AML-193 (cell line): ENCODE results near the gene LRP1.

Experiments
- DNase-seq, 2 experiments: peaks; one replicate each; lab custom pipeline; 2025; lab: John Stamatoyannopoulos, UW

Gene LRP1

DNA sequence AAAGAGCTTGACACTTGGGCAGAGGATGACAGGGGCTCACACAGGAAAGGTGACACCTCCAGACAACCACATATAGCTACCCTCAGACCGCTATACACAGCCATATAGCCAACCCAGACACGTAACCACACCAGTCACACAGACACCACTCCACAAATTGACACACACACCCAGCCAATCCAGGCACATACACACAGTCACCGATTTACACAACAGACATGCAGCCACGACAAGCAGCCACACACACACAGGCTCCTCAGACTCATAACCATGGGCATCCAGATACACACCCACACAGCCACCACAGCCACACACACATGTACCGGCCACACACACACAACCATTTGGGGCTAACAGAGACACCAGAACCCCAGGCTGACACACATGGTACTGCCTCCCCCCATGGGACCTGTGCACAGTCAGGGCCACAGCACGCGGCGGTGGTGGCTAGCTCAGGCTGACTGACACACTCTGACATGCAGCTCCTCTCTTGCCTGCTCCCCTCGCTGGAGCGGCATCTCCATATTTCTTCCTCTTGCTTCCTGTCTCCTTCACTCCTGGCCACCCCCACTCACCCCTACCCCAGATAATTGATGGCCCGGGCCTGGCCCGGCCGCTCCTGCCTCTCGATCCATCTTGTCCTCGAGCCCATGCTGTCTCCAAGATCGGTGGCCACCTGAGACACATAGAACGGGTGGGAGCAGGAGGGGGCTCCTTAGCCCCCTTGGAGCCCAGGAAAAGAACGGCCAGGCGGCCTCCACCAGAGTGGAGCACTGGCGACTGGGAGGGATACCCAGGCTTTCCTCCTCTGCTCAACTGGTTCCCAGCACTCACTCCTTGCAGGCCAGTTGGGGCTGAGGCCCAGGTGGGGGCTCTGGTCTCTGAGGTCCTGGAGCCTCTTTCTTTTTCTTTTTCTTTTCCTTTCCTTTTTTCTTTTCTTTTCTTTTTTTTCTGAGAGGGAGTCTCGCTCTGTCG lies 95.2 kb downstream of the LRP1 start:
- DNase-seq, result no peak

DNA sequence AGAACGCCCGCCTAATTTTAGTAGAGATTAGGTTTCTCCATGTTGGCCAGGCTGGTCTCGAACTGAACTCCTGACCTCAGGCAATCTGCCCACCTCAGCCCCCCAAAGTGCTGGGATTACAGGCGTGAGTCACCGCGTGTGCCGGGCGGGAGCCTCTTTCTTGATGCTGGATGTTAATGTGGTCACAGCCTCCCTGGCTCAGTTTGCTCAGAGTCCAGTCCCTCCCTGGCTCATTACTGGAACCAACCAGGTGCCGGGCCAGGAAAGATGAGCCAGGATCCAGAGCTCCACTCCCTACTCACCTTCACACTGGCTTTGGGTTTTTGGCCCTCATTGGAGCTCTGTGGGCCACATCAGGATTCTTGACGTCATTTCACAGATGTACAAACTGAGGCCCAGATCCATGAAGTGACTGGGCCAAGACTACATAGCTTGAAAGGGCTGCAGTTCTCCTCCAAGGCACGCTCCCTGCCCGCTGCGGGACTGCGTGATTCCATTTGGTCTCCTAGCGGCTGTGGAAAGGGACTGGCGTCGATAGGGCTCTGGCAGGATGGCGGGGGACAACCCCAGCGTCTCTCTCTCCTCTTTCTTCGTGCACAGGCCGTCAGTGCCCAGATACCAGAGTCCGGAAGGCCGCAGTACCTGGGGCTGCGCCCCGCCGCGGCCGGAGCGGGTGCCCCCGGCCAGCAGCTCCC lies 96.1 kb downstream of the LRP1 start:
- no peak for DNase-seq

DNA sequence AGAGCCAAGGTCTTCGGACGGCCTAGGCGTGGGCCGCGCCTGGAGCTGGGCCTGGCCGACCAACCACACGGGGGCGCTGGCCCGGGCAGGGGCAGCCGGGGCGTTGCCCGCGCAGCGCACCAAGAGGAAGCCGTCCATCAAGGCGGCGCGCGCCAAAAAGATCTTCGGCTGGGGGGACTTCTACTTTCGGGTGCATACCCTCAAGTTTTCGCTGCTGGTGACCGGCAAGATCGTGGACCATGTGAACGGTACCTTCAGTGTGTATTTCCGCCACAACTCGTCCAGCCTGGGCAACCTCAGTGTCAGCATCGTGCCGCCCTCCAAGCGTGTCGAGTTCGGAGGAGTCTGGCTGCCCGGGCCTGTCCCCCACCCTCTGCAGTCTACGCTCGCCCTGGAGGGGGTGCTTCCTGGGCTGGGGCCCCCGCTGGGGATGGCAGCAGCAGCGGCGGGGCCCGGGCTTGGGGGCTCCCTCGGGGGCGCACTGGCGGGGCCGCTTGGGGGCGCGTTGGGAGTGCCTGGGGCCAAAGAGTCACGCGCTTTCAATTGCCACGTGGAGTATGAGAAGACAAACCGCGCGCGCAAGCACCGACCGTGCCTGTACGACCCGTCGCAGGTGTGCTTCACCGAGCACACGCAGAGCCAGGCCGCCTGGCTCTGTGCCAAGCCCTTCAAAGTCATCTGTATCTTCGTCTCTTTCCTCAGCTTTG lies 96.8 kb downstream of the LRP1 start:
- no peak for DNase-seq

DNA sequence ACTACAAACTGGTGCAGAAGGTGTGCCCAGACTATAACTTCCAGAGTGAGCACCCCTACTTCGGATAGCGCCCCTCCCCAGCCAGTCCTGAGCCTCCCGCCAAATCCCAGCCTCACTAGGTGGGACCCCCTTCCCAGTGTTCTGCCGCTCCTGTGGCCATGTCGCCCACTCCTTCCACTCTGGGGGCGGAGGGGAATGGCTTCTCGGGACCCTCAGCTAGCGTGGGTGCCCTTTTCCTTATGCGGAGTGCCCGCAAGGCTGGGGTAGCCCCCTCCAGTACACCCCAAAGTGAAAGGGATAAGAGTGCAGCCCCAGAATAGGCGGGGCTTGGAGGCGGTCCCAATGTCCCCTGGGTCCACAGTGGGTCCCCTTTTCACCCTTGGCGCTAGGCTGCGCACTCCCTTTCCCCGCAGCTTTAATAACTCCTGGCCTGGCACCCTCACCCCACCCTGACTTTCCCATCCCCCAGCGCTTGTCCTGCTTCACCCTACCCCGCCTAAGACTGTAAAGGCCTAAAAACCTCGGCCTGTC lies 97.5 kb downstream of the LRP1 start:
- DNase-seq, result no peak

DNA sequence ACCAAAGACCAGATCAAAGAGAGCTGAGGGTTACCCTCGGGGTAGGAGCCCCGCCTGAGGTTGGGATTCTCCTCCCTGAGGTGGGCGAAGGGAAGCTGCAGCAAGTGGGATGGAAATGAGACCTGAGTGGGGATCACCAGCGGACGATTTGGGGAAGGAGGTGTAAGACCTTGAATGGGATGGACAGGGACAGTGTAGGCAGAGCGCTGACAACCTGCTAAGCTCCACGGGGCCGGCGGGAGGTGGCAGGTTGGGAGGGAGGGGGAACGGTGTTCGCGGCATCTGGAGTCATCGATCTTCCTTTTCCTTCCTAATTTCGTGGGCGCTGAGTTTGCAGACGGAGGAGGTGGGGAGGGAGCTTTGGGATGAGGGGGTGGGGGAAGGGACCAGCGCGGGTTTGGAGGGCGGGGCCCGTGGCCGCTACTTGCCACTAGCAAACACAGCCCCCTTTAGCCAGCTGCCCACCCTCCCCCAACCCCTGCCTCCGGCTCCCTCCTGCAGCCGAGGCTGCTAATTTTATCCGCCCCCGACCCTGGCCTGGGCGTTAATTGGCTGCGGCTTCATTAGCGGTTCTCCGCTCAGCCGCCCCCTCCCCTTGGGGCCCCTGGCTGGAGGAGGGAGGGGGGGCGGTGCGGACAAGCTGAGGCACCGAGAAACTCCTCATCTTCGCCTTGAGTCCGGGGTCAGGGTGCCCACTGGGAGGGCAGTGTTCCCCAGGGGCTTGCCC lies 98.5 kb downstream of the LRP1 start:
- no peak for DNase-seq

DNA sequence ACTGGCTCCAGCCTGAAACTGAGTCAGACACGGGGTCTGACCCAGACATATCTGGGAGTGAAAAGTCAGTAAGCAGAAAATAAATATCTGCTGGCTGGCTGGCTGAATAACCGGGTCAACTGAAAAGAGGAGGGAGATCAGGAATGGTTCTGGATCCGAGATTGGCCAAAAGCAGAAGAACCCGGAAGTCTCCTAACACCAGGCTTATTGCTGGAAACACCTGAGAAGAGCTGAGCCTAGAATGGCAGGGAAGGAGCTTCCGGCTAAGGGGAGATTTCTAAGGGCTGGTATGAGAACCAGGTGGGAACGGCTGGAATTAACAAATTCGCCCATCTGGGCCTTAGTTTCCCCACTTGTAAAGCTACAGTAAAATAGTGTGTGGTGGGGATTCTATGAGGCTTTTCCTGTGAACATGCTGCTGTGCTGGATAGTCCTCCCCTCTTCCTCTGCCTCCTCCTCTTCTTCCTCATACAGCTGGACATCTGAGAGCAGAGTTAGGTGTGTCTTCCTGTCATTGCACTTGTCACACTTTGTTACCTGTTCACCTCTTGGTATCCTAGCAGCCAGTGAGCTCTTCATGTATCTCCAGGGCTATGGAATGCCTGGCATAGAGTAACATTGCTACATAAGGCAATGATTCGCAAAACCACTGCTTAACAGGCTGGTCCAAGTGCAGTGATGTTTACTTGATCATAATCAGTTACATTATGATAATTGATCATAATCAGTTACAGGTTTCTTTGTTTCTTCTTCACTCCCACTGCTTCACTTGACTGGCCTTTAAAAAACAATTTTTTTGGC lies 99.2 kb downstream of the LRP1 start:
- no peak for DNase-seq

DNA sequence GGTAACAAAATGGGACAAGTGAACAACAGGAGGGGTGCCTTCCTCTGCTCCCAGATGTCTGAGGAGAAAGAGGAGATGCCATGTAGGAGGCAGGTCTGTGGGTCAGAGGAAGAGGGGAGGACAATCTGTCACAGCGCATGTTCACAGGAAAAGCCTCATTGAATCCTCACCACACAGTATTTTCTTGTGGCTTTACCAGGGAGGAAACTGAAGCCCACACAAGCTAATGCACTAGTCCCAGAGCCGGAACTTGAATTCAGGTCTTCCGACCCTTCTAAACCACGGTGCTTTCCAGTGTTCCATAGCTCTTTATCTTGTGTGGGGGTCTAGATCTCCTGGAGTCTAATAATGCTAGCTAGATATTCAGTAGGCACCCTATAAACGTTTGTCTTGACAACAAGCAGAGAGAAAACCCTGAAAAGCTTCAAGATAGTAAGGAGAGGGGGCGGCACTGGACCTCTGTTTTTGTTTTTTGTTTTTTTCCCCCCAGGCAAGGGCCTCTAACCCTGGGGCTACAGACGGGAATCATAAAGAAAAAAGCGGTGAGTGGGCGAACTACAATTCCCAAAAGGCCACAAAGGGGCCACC lies 100.9 kb downstream of the LRP1 start:
- DNase-seq, result peak; percentile 34 to 52

DNA sequence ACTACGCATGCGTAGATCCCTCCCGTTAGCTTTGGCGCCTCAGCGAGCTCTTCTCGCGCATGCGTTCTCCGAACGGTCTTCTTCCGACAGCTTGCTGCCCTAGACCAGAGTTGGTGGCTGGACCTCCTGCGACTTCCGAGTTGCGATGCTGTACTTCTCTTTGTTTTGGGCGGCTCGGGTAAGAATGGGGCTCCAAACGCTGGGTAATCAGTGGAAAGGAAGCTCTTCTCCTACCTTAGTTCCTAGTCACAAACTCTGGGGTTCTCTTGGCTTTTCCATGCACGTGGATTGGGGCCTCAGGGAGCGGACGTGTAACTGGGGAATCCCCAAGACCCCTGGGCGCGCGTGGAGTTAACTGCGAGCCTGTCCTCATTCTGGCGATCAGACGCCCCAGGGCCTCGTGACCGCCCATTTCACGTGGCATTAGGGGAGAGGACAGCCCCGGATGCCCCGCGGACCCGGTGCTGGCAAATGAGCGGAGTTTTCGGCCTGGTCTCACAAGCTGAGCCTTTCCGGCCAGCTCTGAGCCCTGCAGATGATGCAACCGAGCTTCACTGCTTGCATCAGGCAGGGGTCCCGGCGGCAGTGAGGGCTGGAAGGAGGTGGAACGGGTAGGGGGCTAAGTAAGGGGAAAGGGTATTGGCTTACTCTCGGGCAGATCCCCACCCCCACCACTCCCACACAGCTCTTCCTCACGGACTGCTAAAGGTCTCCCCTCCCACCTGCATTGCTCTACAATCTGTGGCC lies 101.5 kb downstream of the LRP1 start, which contains the start of gene SHMT2:
TSS of gene SHMT2 (plus strand) at position 78 of the 747 bp plus-strand sequence. CDS start at position 146, 68 bp downstream.
- peak; percentile 95 for DNase-seq

DNA sequence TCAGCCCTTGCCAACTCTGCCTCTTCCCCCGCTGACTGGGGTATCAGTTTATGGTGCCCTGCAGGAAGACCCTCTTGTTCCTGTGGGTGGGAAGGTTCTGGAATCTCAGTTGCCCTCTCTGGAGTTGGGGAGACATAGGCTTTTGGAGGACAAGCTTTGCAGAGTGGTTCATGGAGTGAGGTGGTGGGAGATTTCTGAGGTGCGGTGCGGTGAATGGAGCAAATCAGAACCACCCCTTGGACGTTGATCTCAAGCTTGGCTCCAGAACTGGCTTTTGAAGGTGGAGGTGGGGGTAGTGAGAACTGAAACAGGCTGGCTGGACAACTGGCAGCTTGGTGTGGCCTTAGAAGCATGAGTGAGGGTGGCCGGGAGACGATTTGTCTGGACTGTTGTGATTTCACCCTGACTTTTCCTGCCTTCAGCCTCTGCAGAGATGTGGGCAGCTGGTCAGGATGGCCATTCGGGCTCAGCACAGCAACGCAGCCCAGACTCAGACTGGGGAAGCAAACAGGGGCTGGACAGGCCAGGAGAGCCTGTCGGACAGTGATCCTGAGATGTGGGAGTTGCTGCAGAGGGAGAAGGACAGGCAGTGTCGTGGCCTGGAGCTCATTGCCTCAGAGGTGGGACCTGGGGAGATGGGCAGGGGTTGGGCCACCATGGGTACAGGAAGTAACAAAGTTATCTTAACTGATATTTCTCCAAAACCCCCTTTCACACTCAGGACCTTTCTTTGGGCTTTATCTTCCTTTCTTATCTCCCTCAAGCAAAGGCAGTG lies 102.3 kb downstream of the LRP1 start:
- no peak for DNase-seq

DNA sequence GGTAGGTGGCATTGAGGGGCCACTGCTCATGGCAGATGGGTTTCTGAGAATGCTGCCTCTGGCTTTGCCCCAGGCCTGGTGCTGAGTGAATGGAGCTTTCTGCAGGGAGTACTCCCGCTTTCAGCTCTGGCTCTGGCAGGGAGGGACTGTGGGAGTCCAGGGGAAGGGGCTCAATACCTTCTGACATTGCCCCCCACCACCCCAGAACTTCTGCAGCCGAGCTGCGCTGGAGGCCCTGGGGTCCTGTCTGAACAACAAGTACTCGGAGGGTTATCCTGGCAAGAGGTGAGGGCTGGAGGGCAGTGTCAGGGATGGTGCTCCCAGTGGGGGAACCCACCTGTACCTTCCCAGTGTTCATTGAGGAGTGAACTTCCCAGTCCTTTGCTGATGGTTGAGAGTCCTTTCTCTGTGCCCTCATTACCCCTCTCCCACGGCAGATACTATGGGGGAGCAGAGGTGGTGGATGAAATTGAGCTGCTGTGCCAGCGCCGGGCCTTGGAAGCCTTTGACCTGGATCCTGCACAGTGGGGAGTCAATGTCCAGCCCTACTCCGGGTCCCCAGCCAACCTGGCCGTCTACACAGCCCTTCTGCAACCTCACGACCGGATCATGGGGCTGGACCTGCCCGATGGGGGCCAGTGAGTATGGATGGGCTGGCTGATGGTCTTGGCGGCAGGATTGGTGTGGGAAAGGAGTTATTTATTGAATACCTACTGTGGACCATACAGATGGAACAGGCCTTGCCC lies 103.2 kb downstream of the LRP1 start:
- no peak for DNase-seq

DNA sequence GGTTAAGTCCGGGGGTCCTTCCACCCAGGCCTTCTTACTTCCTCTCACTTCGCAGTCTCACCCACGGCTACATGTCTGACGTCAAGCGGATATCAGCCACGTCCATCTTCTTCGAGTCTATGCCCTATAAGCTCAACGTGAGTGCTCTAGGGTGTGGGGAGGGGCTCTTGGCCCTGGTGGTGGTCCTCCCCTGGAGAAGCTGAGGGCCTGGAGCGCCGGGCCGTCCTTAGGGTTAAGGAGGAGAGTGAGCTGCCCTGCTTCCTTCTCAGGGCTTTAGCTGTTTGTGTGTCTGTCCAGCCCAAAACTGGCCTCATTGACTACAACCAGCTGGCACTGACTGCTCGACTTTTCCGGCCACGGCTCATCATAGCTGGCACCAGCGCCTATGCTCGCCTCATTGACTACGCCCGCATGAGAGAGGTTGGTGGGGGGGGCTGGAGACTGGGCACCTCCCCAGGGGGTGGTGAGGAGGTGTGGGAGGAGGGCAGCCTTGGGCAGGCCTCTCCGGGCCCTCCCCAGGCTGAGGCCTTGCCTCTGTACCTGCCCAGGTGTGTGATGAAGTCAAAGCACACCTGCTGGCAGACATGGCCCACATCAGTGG lies 104.0 kb downstream of the LRP1 start:
- no peak for DNase-seq

DNA sequence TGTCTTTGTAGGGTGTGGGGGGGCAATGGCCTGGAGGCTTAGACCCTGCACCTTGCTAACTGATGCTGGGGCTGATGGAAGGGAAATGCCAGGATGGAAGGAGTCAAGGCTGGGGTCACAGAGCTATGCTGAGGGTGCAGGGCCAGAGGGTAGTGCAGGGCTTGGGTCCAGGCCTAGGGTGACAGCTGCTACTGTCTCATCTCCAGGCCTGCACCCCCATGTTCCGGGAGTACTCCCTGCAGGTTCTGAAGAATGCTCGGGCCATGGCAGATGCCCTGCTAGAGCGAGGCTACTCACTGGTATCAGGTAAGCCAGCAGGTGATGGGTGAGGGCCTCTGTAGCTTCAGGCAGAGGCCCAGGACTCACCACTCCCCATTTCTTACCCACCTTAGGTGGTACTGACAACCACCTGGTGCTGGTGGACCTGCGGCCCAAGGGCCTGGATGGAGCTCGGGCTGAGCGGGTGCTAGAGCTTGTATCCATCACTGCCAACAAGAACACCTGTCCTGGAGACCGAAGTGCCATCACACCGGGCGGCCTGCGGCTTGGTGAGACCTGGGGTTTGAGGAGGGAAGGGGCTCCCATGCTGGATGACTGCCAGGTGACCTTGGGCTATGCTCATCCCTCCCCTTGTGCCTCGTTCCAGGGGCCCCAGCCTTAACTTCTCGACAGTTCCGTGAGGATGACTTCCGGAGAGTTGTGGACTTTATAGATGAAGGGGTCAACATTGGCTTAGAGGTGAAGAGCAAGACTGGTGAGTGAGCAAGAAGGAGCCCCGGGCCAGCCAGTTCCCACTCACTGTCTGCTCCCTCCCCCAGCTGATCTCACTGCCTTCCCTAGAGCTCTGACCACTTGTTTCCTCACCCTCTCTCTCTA lies 105.3 kb downstream of the LRP1 start:
- DNase-seq, result no peak

DNA sequence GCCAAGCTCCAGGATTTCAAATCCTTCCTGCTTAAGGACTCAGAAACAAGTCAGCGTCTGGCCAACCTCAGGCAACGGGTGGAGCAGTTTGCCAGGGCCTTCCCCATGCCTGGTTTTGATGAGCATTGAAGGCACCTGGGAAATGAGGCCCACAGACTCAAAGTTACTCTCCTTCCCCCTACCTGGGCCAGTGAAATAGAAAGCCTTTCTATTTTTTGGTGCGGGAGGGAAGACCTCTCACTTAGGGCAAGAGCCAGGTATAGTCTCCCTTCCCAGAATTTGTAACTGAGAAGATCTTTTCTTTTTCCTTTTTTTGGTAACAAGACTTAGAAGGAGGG lies 105.9 kb downstream of the LRP1 start:
- DNase-seq, result no peak

DNA sequence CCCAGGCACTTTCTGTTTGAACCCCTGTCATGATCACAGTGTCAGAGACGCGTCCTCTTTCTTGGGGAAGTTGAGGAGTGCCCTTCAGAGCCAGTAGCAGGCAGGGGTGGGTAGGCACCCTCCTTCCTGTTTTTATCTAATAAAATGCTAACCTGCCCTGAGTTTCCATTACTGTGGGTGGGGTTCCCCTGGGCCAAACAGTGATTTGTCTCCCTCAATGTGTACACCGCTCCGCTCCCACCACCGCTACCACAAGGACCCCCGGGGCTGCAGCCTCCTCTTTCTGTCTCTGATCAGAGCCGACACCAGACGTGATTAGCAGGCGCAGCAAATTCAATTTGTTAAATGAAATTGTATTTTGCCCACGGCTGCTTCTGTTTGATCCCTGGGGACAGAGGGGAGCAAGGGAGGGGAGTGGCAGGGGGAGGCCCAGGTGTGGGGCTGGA lies 106.3 kb downstream of the LRP1 start:
- DNase-seq, result no peak

DNA sequence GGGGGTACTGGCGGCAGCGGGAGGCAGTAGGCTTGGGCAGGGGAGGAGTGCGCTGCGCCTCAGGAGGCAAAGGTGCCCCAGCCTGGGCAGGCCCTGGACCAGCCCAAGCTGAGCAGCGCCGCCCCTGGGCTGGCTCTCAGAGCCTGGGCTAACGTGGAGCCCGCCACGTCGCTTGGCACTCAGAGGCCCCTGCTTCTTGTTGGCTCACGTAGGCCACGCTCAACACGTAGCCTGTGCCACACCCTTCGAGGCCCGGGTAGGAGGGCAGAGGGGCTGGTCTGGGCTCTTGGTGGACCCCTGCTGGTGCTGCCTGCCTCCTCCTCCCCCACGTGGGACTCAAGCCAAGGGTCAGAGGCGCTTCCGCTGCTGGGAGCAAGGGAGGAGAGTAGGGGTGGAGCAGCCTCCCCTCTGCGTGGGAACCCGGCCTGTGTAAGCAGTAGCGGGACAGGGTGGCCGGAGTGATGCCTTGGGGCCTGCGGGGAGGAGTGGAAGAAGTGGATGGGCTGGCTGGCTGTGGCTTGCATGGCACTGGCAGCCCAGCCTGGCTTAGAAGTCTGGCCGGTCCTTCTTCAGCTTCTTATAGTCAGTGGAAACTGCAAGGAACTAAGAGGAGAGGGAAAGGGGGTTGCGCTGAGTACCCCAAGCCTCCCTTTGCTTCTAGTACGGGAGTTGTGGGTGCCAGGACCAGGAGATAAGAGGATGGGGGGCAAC lies 106.9 kb downstream of the LRP1 start:
- DNase-seq, result no peak

DNA sequence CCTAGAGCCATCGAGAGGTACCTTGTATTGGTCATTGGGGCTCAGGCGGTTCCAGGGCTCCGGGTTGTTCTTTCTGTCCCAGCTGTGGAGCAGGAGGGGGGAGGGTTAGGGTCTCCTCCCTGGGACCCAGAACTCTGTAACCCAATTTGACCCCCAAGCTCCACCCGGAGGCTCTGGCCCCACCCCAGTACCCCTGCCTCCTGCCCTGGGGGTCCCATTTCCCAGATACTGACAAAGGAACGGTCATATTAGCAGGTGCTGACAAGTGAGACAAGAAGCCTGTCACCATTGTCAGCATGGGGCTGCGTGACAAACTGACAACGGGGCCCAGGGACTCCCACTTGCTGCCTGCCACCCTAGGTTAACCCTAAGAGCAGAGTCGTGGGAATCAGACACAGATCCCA lies 107.4 kb downstream of the LRP1 start:
- no peak for DNase-seq
